Caco-2 (cell line): Measurements from ENCODE around the gene SETD3. TPM values are rescaled to one million over a fixed set of nuclear protein-coding genes. Genes with fewer than 3 reads are reported as not detected.

ENCODE experiments used
- BruUV-seq: library from RNA; stranded (reverse); fragments of 400-500 nt; replicated peaks from 2 replicates; lab custom pipeline; 2021; lab: Mats Ljungman, UMichigan
- CTCF ChIA-PET: fragments of 300-600 bp; sonication (Branson Sonifier 250); formaldehyde crosslinking; loops from one replicate; lab custom pipeline; 2022; ENCODE audit warnings: antibody characterized with exemption; lab: Charles Lee
- POLR2A ChIA-PET: fragments of 300-600 bp; sonication (Branson Sonifier 250); formaldehyde crosslinking; loops from one replicate; lab custom pipeline; 2022; ENCODE audit warnings: antibody characterized with exemption; lab: Charles Lee
- DNase-seq, 2 experiments: peaks; one replicate each; pipeline versions ENCODE4 v3.0.0 to v3.0.0-alpha.2; 2020 to 2022
- H3K27me3 ChIP-seq: replicated peaks from 2 replicates; pipeline ENCODE4 v1.6.0; 2011; ENCODE audit warnings: low read length; ENCODE audit not compliant: control insufficient read depth, insufficient read depth
- H3K36me3 ChIP-seq: 2 replicates; pipeline ENCODE4 v1.5.1; 2011; ENCODE audit warnings: low read length; ENCODE audit not compliant: control insufficient read depth, insufficient read depth
- H3K4me1 ChIP-seq: fragments of 250-450 bp; sonication (Bioruptor Pico); 2 replicates; pipeline ENCODE4 v1.5.1; 2020; ENCODE audit warnings: mild to moderate bottlenecking
- H3K4me3 ChIP-seq: 2 replicates; pipeline ENCODE4 v1.5.1; 2011; ENCODE audit warnings: low read depth, mild to moderate bottlenecking, control low read depth, low read length
- H3K9me3 ChIP-seq: fragments of 250-450 bp; sonication (Bioruptor Pico); 2 replicates; pipeline ENCODE4 v1.5.1; 2020; ENCODE audit warnings: mild to moderate bottlenecking, moderate library complexity
- H3K27ac Mint-ChIP-seq: one replicate; pipeline ENCODE4 v1.8.0; 2022; ENCODE audit warnings: mixed read lengths; ENCODE audit not compliant: unreplicated experiment
- H3K27me3 Mint-ChIP-seq: one replicate; pipeline ENCODE4 v1.8.0; 2022; ENCODE audit warnings: mixed read lengths; ENCODE audit not compliant: insufficient read depth, unreplicated experiment
- H3K36me3 Mint-ChIP-seq: one replicate; pipeline ENCODE4 v1.8.0; 2022; ENCODE audit warnings: mild to moderate bottlenecking, mixed read lengths; ENCODE audit not compliant: insufficient read depth, unreplicated experiment
- H3K4me1 Mint-ChIP-seq: one replicate; pipeline ENCODE4 v1.8.0; 2022; ENCODE audit warnings: low read depth, mixed read lengths; ENCODE audit not compliant: unreplicated experiment
- H3K4me3 Mint-ChIP-seq: one replicate; pipeline ENCODE4 v1.8.0; 2022; ENCODE audit warnings: mild to moderate bottlenecking, moderate library complexity, mixed read lengths; ENCODE audit not compliant: unreplicated experiment
- H3K9me3 Mint-ChIP-seq: one replicate; pipeline ENCODE4 v1.8.0; 2022; ENCODE audit warnings: mixed read lengths; ENCODE audit not compliant: unreplicated experiment
- intact Hi-C: fragments of 100-400 bp; cut with micrococcal nuclease; formaldehyde crosslinking; loops from one replicate; pipeline ENCODE4 v1.10.0; 2022; ENCODE audit not compliant: unreplicated experiment
- total RNA-seq: library from RNA; stranded (reverse); gene quantifications from 2 replicates; pipeline ENCODE4 v1.2.3, GENCODE V29; 2022
- TF ChIP-seq, protein P1 (sequence below), 2 experiments: fragments of 200-600 bp in 1 of 2; IDR thresholded peaks; 1 replicate in 1 of 2; 2 replicates in 1 of 2; pipeline versions ENCODE4 v1.5.1 to v1.8.0; 2011 to 2022; ENCODE audit warnings: antibody characterized with exemption in 1 of 2, control low read depth in 1 of 2, inconsistent platforms in 1 of 2, low read depth in 1 of 2, low read length in 1 of 2, mild to moderate bottlenecking in 1 of 2, moderate library complexity in 1 of 2; ENCODE audit not compliant: insufficient read depth in 1 of 2, severe bottlenecking in 1 of 2, unreplicated experiment in 1 of 2

The SETD3 gene
- total RNA-seq, 1 experiment from 2014 or later: 74.3 TPM

DNA sequence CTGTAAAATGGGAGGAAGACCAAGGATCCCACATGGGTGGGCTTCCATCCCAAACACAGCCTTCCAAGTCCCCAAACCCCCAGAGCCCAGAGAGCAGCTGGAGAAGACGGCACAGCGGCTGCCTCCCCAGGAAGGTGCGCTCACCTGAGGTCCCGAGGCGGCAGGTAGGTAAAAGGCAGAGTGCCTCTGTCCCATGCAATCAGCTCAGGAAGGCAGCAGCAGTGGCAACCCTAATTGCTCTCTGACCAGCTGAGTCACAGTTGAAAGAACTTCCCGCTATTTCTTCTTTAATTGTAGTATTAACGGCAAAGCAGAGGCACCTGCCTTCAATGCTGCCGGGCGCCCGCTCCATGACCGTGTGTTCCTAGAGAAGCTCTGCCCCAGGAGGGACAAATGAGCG is 117.6 kb downstream of the SETD3 start:
- CTCF ChIA-PET: no interaction called here

DNA sequence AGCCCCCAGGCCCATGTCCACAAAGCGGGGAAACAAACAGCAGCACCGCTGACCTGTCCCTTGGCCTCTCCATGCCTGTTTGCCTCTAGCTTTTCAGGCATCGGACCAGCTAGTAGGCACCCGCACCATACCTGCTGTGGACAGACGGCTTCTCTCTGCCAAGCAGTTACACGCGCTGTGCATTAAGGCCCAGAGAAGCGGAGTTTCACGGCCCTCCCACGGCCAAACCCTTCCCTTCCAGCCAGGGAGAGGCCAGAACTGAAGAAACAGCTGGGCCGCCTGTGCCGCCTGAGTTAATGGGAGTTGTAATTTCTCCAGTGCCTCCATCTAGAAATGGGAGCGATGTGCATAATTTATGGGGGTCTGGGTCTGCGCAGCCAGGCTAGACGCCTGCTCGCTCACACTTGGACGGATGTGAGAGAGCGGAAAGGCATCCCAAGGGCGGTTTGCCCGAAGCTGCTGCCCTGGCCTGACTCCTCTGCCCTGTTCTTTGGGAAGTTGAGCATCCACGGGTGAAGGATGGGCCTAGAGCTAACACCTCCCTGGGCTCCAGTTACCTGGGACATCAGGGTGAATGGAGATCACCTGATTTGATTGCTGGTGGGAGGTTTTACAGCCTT is 119.0 kb downstream of the SETD3 start:
- no peaks in the 10 kb centered on the region for H3K36me3 ChIP-seq
- no peak overlapping the region for H3K4me3 Mint-ChIP-seq
- POLR2A ChIA-PET: no interaction called here
- no peak for DNase-seq
- CTCF ChIA-PET: no interaction called here
- intact Hi-C loops: no loop called here
- no peaks in the 10 kb centered on the region for H3K9me3 ChIP-seq
- no peaks in the 10 kb centered on the region for H3K27me3 ChIP-seq
- H3K9me3 Mint-ChIP-seq: no peaks in the 10 kb centered on the region
- peak overlapping the region; percentile 89 for H3K27ac Mint-ChIP-seq
- no peaks in the 10 kb centered on the region for H3K27me3 Mint-ChIP-seq
- H3K36me3 Mint-ChIP-seq: no peaks in the 10 kb centered on the region
- BruUV-seq: no TSS peak
- TF ChIP-seq, protein P1, sequence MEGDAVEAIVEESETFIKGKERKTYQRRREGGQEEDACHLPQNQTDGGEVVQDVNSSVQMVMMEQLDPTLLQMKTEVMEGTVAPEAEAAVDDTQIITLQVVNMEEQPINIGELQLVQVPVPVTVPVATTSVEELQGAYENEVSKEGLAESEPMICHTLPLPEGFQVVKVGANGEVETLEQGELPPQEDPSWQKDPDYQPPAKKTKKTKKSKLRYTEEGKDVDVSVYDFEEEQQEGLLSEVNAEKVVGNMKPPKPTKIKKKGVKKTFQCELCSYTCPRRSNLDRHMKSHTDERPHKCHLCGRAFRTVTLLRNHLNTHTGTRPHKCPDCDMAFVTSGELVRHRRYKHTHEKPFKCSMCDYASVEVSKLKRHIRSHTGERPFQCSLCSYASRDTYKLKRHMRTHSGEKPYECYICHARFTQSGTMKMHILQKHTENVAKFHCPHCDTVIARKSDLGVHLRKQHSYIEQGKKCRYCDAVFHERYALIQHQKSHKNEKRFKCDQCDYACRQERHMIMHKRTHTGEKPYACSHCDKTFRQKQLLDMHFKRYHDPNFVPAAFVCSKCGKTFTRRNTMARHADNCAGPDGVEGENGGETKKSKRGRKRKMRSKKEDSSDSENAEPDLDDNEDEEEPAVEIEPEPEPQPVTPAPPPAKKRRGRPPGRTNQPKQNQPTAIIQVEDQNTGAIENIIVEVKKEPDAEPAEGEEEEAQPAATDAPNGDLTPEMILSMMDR (IDR thresholded peaks at IDR 0.05; ENCODE audit: insufficient read depth in 1 of 2, low read depth in 1 of 2, low read length in 1 of 2, severe bottlenecking in 1 of 2, unreplicated experiment in 1 of 2): no peak
- H3K4me1 ChIP-seq: peaks cover 7% of the 10 kb centered on the region
- H3K4me3 ChIP-seq: no peak overlapping the region
- peaks cover 8% of the 10 kb centered on the region for H3K4me1 Mint-ChIP-seq

More for the DNA sequence above, 117.6 kb downstream of the SETD3 start:
- Mint-ChIP-seq H3K4me1 (peaks cover 8% of the 10 kb centered on the region), H3K36me3 (no peaks in the 10 kb centered on the region), H3K4me3 (no peak overlapping the region), H3K27ac (no peak overlapping the region), H3K27me3 (no peaks in the 10 kb centered on the region), H3K9me3 (no peaks in the 10 kb centered on the region)
- H3K9me3 ChIP-seq: no peaks in the 10 kb centered on the region
- no peaks in the 10 kb centered on the region for H3K27me3 ChIP-seq
- intact Hi-C loops: no loop called here
- TF ChIP-seq, protein P1 (IDR thresholded peaks at IDR 0.05; ENCODE audit: insufficient read depth in 1 of 2, low read depth in 1 of 2, low read length in 1 of 2, severe bottlenecking in 1 of 2, unreplicated experiment in 1 of 2): no peak
- no peaks in the 10 kb centered on the region for H3K36me3 ChIP-seq
- POLR2A ChIA-PET: no interaction called here
- DNase-seq: no peak
- H3K4me1 ChIP-seq: peaks cover 7% of the 10 kb centered on the region
- no peak overlapping the region for H3K4me3 ChIP-seq
- BruUV-seq: no TSS peak

DNA sequence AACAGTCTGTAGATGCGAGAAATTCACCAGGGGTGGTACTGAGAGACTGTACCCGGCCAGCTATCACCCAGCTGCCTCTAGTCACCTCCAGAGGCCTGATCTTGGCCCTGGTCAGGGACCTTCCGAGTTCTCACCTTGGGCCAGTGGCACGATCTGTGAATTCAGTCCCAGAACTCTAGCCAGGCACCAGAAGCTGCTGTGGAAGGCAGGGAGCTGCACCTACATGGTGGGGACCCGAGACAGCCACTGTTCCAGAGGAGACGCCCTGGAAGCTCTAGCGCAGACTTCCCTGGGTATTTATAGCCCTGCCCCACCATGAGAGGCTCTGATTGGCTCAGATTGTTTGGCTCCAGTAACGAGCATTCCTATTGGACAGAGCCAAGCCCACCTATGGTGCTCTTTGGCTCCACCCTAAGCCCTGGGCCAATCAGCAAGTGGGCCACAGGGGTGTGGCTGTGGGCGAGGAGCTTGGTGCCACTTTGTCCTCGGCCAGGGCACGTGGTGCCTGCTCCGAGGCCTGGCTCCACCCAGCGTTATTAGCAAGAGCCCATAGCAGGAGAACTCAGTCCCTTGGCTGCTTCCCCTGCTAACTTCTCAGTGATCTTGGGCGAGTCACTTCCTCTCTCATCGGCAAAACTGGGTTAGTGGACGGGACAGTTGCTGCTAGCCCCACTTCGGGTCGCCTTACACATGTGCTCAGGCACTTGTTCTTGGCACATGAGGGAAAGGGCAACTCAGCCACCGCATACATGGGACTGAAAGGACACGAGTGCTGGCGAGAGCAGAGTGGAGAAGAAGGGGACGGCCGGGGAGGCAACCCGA is 119.7 kb downstream of the SETD3 start:
- H3K36me3 Mint-ChIP-seq: no peaks in the 10 kb centered on the region
- intact Hi-C loops: no loop called here
- H3K4me1 ChIP-seq: peaks cover 7% of the 10 kb centered on the region
- H3K9me3 Mint-ChIP-seq: no peaks in the 10 kb centered on the region
- H3K27me3 Mint-ChIP-seq: no peaks in the 10 kb centered on the region
- H3K4me1 Mint-ChIP-seq: peaks cover 8% of the 10 kb centered on the region
- ChIA-PET POLR2A (no interaction called here), CTCF (no interaction called here)
- no peak for DNase-seq
- H3K4me3 Mint-ChIP-seq: no peak overlapping the region
- H3K4me3 ChIP-seq: no peak overlapping the region
- H3K27me3 ChIP-seq: no peaks in the 10 kb centered on the region
- BruUV-seq: no TSS peak
- no peaks in the 10 kb centered on the region for H3K36me3 ChIP-seq
- TF ChIP-seq, protein P1 (IDR thresholded peaks at IDR 0.05; ENCODE audit: insufficient read depth in 1 of 2, low read depth in 1 of 2, low read length in 1 of 2, severe bottlenecking in 1 of 2, unreplicated experiment in 1 of 2): no peak
- H3K27ac Mint-ChIP-seq: no peak overlapping the region
- no peaks in the 10 kb centered on the region for H3K9me3 ChIP-seq
